ENCODE measurements around the gene CCDC136. TPM values are rescaled to one million over a fixed set of nuclear protein-coding genes. Genes with fewer than 3 reads are reported as not detected.

CCDC136 gene
- polyA plus RNA-seq, 1 of the 3 experiments (the other 2 are of a cell fraction) = 48.4 TPM

GRCh38 chr7:128836729-128837348, 45.1 kb downstream of the CCDC136 start:
- TF ChIP-seq ELF1 (IDR thresholded peaks at IDR 0.05) (no peak), MAX (IDR thresholded peaks at IDR 0.05; ENCODE audit: low read depth) (no peak), TEAD4 (IDR thresholded peaks at IDR 0.05; ENCODE audit: borderline replicate concordance, insufficient read depth) (no peak), POLR2AphosphoS5 (IDR thresholded peaks at IDR 0.05; ENCODE audit: low read depth, low read length) (no peak), RFX5 (IDR thresholded peaks at IDR 0.05; ENCODE audit: low read length) (no peak), REST (IDR thresholded peaks at IDR 0.05; ENCODE audit: low read depth, low read length) (no peak), TAF1 (IDR thresholded peaks at IDR 0.05; ENCODE audit: borderline replicate concordance, low read depth, low read length) (no peak), ZBTB33 (IDR thresholded peaks at IDR 0.05; ENCODE audit: borderline replicate concordance, low read depth) (no peak)
- POLR2A ChIA-PET = no interaction called here
- Histone ChIP-seq H4K20me1 (ENCODE audit: insufficient read depth) (peaks cover 93% of the 10 kb centered on the region), H3K9me3 (no peaks in the 10 kb centered on the region), H3K36me3 (replicated peaks in 1 of 2; ENCODE audit: control insufficient read depth in 1 of 2, insufficient read depth in 2 of 2, low read length in 1 of 2) (peaks cover 63 to 66% of the 10 kb centered on the region in 2 experiments), H3K4me2 (no peak overlapping the region), H3F3A (replicated peaks; ENCODE audit: insufficient read depth) (peaks cover 19% of the 10 kb centered on the region), H3K4me1 (ENCODE audit: control insufficient read depth in 1 of 2, insufficient read depth in 2 of 2, low read depth in 1 of 2, low read length in 1 of 2) (peaks cover 18 to 19% of the 10 kb centered on the region in 2 experiments; a peak in 3 of 4 replicates), H3K27ac (ENCODE audit: low read depth in 2 of 2, low read length in 1 of 2) (peak overlapping the region in 1 of 2 experiments; percentile 27; a peak in 1 of 4 replicates), H3K79me2 (ENCODE audit: insufficient read depth) (peaks cover 66% of the 10 kb centered on the region), H3K4me3 (ENCODE audit: low read depth in 2 of 2, low read length in 1 of 2) (no peak overlapping the region), H3K27me3 (ENCODE audit: insufficient read depth) (no peaks in the 10 kb centered on the region), H3K9me2 (no peaks in the 10 kb centered on the region), H3K9ac (no peak overlapping the region), H2AFZ (ENCODE audit: low read depth) (no peak overlapping the region)
- CTCF ChIA-PET = interaction anchor here (1.0 to 2.6 kb wide), 5 partner anchors 26 to 439 kb away, joined by 3 to 11 read pairs (median 6); partner anchors contain the start of gene ATP6V1F
- no peak for DNase-seq
- WGBS (ENCODE audit: low lambda C conversion rate) = 95% methylated on average over 14 of the region's 14 CpGs

GRCh38 chr7:128837521-128837921, 45.8 kb downstream of the CCDC136 start:
- no peak overlapping the region for H2AFZ ChIP-seq (ENCODE audit: low read depth)
- no peak for DNase-seq
- POLR2A ChIA-PET = no interaction called here
- no peaks in the 10 kb centered on the region for H3K9me3 ChIP-seq
- peaks cover 11 to 16% of the 10 kb centered on the region in 2 experiments; a peak in 3 of 4 replicates for H3K4me1 ChIP-seq (ENCODE audit: control insufficient read depth in 1 of 2, insufficient read depth in 2 of 2, low read depth in 1 of 2, low read length in 1 of 2)
- CTCF ChIA-PET = interaction anchor here (1.3 to 1.8 kb wide), 2 partner anchors 46 to 440 kb away, joined by 3 to 6 read pairs; no protein-coding TSS in a partner anchor
- H3K36me3 ChIP-seq (replicated peaks in 1 of 2; ENCODE audit: control insufficient read depth in 1 of 2, insufficient read depth in 2 of 2, low read length in 1 of 2) = peaks cover 67 to 71% of the 10 kb centered on the region in 2 experiments
- H3F3A ChIP-seq (replicated peaks; ENCODE audit: insufficient read depth) = peaks cover 16% of the 10 kb centered on the region
- no peak overlapping the region for H3K4me3 ChIP-seq (ENCODE audit: low read depth in 2 of 2, low read length in 1 of 2)
- no peak overlapping the region for H3K9ac ChIP-seq
- peaks cover 60% of the 10 kb centered on the region for H3K79me2 ChIP-seq (ENCODE audit: insufficient read depth)
- peaks cover 94% of the 10 kb centered on the region for H4K20me1 ChIP-seq (ENCODE audit: insufficient read depth)
- no peak for TF ChIP-seq GATA2 (CRISPR knock-in tag; IDR thresholded peaks at IDR 0.05)
- TF ChIP-seq POLR2AphosphoS5 (IDR thresholded peaks at IDR 0.05; ENCODE audit: low read depth, low read length) = no peak
- TF ChIP-seq SMC3 (IDR thresholded peaks at IDR 0.05; ENCODE audit: low read depth, low read length) = no peak
- no peak for TF ChIP-seq RCOR1 (IDR thresholded peaks at IDR 0.05; ENCODE audit: low read length)
- TF ChIP-seq IRF3 (IDR thresholded peaks at IDR 0.05; ENCODE audit: low read depth, low read length) = no peak
- TF ChIP-seq NRF1 (IDR thresholded peaks at IDR 0.05; ENCODE audit: low read depth, low read length) = no peak
- no peak for TF ChIP-seq MEF2A (IDR thresholded peaks at IDR 0.05; ENCODE audit: borderline replicate concordance, low read depth)
- TF ChIP-seq TEAD4 (IDR thresholded peaks at IDR 0.05; ENCODE audit: borderline replicate concordance, insufficient read depth) = no peak
- 91% methylated on average over 16 of the region's 16 CpGs for WGBS (ENCODE audit: low lambda C conversion rate)
- H3K27me3 ChIP-seq (ENCODE audit: insufficient read depth) = no peaks in the 10 kb centered on the region
- no peaks in the 10 kb centered on the region for H3K9me2 ChIP-seq
- H3K27ac ChIP-seq (ENCODE audit: low read depth in 2 of 2, low read length in 1 of 2) = no peak overlapping the region
- no peak overlapping the region for H3K4me2 ChIP-seq
